SU-DHL-6 (cell line): Measurements from ENCODE around the gene OSGIN1.

Experiments used
- H2AFZ ChIP-seq: fragments of 200-600 bp; sonication (generic); 2 replicates; pipeline ENCODE4 v1.6.1; 2014; ENCODE audit warnings: low read depth, mild to moderate bottlenecking, moderate library complexity, mixed read lengths, antibody characterized with exemption, low read length; ENCODE audit not compliant: severe bottlenecking
- H3F3A ChIP-seq: fragments of 200-600 bp; shearing (Covaris generic); 2 replicates; pipeline ENCODE4 v1.6.0; 2016; ENCODE audit warnings: antibody characterized with exemption, mild to moderate bottlenecking; ENCODE audit not compliant: insufficient read depth
- H3K27ac ChIP-seq: fragments of 200-600 bp; sonication (generic); 2 replicates; pipeline ENCODE4 v1.5.1; 2016; ENCODE audit warnings: low read depth, mild to moderate bottlenecking, low read length, moderate library complexity, mixed read lengths
- H3K27me3 ChIP-seq: fragments of 200-600 bp; sonication (generic), shearing (Covaris generic); 2 replicates; pipeline ENCODE4 v1.6.0; 2014; ENCODE audit warnings: mild to moderate bottlenecking, low read length
- H3K36me3 ChIP-seq: fragments of 200-600 bp; sonication (generic); 2 replicates; pipeline ENCODE4 v1.6.1; 2014; ENCODE audit warnings: mild to moderate bottlenecking, low read length, mixed read lengths
- H3K4me2 ChIP-seq: fragments of 300-600, 200-600 bp; shearing (Covaris generic), sonication (generic); 2 replicates; pipeline ENCODE4 v1.6.0; 2014; ENCODE audit warnings: low read length, low read depth, mild to moderate bottlenecking; ENCODE audit not compliant: poor library complexity, severe bottlenecking
- H3K4me3 ChIP-seq: fragments of 200-600 bp; sonication (generic); 2 replicates; pipeline ENCODE4 v1.5.1; 2014; ENCODE audit warnings: antibody characterized with exemption, low read length, mild to moderate bottlenecking, mixed read lengths; ENCODE audit not compliant: insufficient read depth, poor library complexity, severe bottlenecking
- H3K79me2 ChIP-seq: fragments of 200-600 bp; sonication (generic); 2 replicates; pipeline ENCODE4 v1.6.1; 2014; ENCODE audit warnings: mild to moderate bottlenecking, low read length, moderate library complexity; ENCODE audit not compliant: insufficient read depth
- H3K9ac ChIP-seq: fragments of 200-600 bp; sonication (generic); 2 replicates; pipeline ENCODE4 v1.7.0; 2014; ENCODE audit warnings: mild to moderate bottlenecking, low read length
- H3K9me2 ChIP-seq: fragments of 200-600 bp; sonication (generic); replicated peaks from 2 replicates; pipeline ENCODE4 v1.6.1; 2014; ENCODE audit warnings: low read length; ENCODE audit not compliant: insufficient read depth
- H3K9me3 ChIP-seq: fragments of 200-600 bp; sonication (generic); 2 replicates; pipeline ENCODE4 v1.6.1; 2014; ENCODE audit warnings: low read length, mixed read lengths; ENCODE audit not compliant: insufficient read depth
- H4K20me1 ChIP-seq: fragments of 200-600 bp; sonication (generic); 2 replicates; pipeline ENCODE4 v1.6.1; 2014; ENCODE audit warnings: low read depth, mild to moderate bottlenecking, antibody characterized with exemption, low read length, moderate library complexity, mixed read lengths
- EZH2phosphoT487 ChIP-seq: fragments of 200-600 bp; sonication (generic), shearing (Covaris generic); conservative IDR thresholded peaks from 2 replicates; pipeline ENCODE4 v1.6.1; 2018; ENCODE audit warnings: mild to moderate bottlenecking, antibody characterized with exemption, low read length, moderate library complexity, mixed read lengths
- TF ChIP-seq, protein P1 (sequence below): fragments of 200-600 bp; sonication (generic); IDR thresholded peaks from one replicate; pipeline ENCODE4 v1.5.1; 2017; ENCODE audit warnings: antibody characterized with exemption, mild to moderate bottlenecking, low read length, moderate library complexity; ENCODE audit not compliant: insufficient read depth, poor library complexity, severe bottlenecking

The OSGIN1 gene

DNA sequence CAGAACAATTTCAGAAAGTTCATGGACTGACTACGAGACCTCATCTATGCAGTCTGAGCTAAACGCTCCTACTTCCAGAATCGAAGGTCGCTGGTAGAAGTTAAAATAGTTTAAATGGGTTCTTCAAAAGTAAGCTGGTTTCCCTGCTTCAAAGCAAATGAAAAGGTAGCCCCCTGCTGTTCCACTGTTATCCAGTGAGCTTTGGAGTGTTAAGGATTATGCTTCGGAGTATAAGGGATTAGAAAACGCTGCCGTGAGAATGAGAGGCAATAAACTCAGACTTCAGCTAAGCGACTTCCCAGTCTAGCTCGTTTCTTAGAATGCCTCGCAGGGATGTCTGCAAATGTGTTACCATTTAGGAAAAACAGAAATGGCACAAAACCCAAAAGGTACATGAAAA lies 41.8 kb upstream of the OSGIN1 start:
- Histone ChIP-seq H3K27ac (no peak overlapping the region), H3F3A (no peaks in the 10 kb centered on the region), H3K9ac (no peak overlapping the region), H3K36me3 (no peaks in the 10 kb centered on the region), H3K27me3 (no peaks in the 10 kb centered on the region), H2AFZ (no peak overlapping the region), H4K20me1 (no peaks in the 10 kb centered on the region), H3K4me2 (no peak overlapping the region), H3K79me2 (no peaks in the 10 kb centered on the region), H3K9me3 (no peaks in the 10 kb centered on the region), H3K9me2 (no peaks in the 10 kb centered on the region), H3K4me3 (no peak overlapping the region)
- TF ChIP-seq, protein P1, sequence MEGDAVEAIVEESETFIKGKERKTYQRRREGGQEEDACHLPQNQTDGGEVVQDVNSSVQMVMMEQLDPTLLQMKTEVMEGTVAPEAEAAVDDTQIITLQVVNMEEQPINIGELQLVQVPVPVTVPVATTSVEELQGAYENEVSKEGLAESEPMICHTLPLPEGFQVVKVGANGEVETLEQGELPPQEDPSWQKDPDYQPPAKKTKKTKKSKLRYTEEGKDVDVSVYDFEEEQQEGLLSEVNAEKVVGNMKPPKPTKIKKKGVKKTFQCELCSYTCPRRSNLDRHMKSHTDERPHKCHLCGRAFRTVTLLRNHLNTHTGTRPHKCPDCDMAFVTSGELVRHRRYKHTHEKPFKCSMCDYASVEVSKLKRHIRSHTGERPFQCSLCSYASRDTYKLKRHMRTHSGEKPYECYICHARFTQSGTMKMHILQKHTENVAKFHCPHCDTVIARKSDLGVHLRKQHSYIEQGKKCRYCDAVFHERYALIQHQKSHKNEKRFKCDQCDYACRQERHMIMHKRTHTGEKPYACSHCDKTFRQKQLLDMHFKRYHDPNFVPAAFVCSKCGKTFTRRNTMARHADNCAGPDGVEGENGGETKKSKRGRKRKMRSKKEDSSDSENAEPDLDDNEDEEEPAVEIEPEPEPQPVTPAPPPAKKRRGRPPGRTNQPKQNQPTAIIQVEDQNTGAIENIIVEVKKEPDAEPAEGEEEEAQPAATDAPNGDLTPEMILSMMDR = no peak
- no peak for TF ChIP-seq EZH2phosphoT487

DNA sequence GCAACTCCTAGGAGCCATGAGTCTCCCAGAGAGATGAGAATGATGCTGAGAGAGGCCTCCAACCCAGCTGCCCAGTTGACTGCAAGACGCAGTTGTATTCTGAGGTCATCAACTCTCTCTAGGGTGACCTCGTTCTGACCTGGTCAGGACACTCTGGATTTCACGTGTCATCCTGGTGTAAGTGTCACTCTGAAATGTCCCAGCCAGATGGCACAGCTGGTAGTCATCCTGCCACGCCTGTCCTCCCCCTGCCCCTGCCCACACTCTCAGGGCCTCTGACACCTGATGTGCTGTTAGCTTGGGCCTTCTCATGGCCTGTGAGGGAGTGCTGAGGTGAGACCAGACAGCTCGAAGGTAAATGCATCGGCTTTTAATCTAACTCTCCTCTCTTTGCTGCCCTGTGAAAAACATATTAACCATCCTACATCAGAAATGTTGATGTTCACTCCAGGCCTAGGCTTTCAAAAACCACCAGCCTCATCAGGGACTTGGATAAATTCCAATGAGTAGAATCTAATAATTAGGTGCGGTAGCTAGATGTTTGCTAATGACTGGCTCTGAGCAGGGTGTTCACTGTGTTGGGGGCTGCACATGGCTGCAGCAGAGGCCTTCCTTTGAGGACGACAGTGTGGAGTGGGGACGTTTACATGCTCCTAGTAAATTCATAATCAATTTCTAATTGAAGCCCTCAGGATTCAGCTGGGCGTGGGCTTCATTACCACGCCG lies 40.4 kb upstream of the OSGIN1 start:
- no peaks in the 10 kb centered on the region for H3K79me2 ChIP-seq
- no peak overlapping the region for H3K4me2 ChIP-seq
- no peaks in the 10 kb centered on the region for H3K9me3 ChIP-seq
- H3K27me3 ChIP-seq = no peaks in the 10 kb centered on the region
- no peak overlapping the region for H3K27ac ChIP-seq
- no peak overlapping the region for H2AFZ ChIP-seq
- no peak overlapping the region for H3K4me3 ChIP-seq
- no peak overlapping the region for H3K9ac ChIP-seq
- H3K36me3 ChIP-seq = no peaks in the 10 kb centered on the region
- no peaks in the 10 kb centered on the region for H4K20me1 ChIP-seq
- H3K9me2 ChIP-seq = no peaks in the 10 kb centered on the region
- TF ChIP-seq EZH2phosphoT487 = no peak
- TF ChIP-seq, protein P1 = no peak
- no peaks in the 10 kb centered on the region for H3F3A ChIP-seq

DNA sequence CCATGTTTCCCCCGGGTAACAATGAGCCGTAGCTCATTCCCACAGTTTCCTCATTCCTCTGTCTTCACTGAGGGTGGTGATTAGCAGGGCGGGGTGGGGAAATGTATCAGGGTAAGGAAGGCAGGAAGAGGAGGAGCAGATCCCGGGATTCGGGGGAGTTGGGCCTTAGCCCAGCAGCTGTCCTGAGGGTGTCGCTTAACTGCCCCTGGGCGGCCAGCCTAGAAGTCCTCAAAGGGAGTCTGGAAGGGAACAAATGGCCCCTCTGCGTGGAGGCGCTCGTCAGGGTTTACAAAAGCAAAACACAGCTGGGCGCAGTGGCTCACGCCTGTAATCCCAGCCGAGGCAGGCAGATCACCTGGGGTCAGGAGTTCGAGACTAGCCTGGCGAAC lies 39.8 kb upstream of the OSGIN1 start:
- Histone ChIP-seq H3F3A (no peaks in the 10 kb centered on the region), H3K27ac (no peak overlapping the region), H3K36me3 (no peaks in the 10 kb centered on the region), H3K27me3 (no peaks in the 10 kb centered on the region), H2AFZ (no peak overlapping the region), H3K4me2 (no peak overlapping the region), H3K9me2 (no peaks in the 10 kb centered on the region), H3K4me3 (no peak overlapping the region), H3K9me3 (no peaks in the 10 kb centered on the region), H4K20me1 (no peaks in the 10 kb centered on the region), H3K9ac (no peak overlapping the region), H3K79me2 (no peaks in the 10 kb centered on the region)
- no peak for TF ChIP-seq EZH2phosphoT487
- TF ChIP-seq, protein P1 = no peak
